Effector memory CD8-positive, alpha-beta T cell (primary cell): ENCODE results near the gene PTPRD.

ENCODE experiments used
- ATAC-seq: fragments of 150-1000 bp; cut with Tn5 transposase; replicated peaks from 2 replicates; pipeline ENCODE4 v1.10.0; 2021; ENCODE audit warnings: mild to moderate bottlenecking, moderate library complexity
- DNase-seq, 3 experiments: peaks; one replicate each; pipeline ENCODE4 v3.0.0; 2021
- H3K27ac Mint-ChIP-seq, 2 donors: one replicate each; pipeline ENCODE4 v1.8.0; 2022; ENCODE audit warnings: mild to moderate bottlenecking in 2 of 2, mixed read lengths in 2 of 2, moderate library complexity in 2 of 2
- H3K27me3 Mint-ChIP-seq, 2 donors: one replicate each; pipeline ENCODE4 v1.8.0; 2022; ENCODE audit warnings: mixed read lengths in 2 of 2
- H3K36me3 Mint-ChIP-seq: one replicate; pipeline ENCODE4 v1.8.0; 2022; ENCODE audit warnings: mild to moderate bottlenecking, moderate library complexity, mixed read lengths; ENCODE audit not compliant: insufficient read depth
- H3K4me1 Mint-ChIP-seq, 2 donors: one replicate each; pipeline ENCODE4 v1.8.0; 2022; ENCODE audit warnings: low read depth in 2 of 2, mixed read lengths in 2 of 2
- H3K4me3 Mint-ChIP-seq, 2 donors: one replicate each; pipeline ENCODE4 v1.8.0; 2022; ENCODE audit warnings: mild to moderate bottlenecking in 2 of 2, mixed read lengths in 2 of 2, moderate library complexity in 2 of 2
- H3K9me3 Mint-ChIP-seq, 2 donors: one replicate each; pipeline ENCODE4 v1.8.0; 2022; ENCODE audit warnings: mixed read lengths in 2 of 2

PTPRD gene

DNA sequence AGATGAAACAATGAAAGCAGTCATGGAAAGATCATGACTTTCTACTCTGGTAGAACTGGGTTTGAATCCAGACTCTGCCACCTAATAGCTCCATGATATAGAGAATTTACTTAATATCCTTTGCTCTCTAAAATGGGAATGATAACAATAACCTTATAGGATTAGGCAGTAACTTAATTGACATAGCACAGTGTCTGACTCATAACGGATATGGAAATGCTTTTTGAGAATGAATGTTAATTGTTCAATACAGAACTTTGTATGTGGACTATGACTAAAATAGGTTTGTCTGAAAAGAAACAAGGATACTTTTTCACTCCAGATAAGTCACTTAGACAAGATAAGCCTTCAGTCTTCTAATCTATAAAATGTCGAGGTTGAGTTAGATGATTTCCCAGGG lies 330.7 kb downstream of the PTPRD start:
- DNase-seq (no peak), ATAC-seq (no peak)
- Mint-ChIP-seq H3K27ac (no peak overlapping the region), H3K9me3 (peaks cover 2 to 5% of the 10 kb centered on the region in 2 donors), H3K27me3 (no peaks in the 10 kb centered on the region), H3K4me3 (no peak overlapping the region), H3K36me3 (no peaks in the 10 kb centered on the region), H3K4me1 (no peaks in the 10 kb centered on the region)

DNA sequence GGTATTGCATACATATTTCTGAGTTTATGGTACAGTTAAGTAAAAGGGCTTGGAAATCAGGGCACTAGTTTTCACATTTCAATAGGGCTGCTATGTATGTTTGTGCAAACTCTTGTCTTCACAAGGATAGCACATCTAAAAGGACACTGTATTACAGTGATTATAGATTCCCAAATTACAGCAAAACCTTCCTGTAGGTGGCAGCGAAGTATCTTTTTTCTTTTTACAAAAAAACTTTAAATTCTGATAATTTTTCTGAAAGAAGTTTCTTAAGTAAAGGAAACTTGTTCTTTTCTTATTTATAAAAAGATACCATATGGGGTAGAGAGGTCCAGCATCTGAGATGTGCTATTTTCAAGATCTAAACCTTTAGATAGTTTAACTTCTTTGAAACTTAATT lies 337.8 kb downstream of the PTPRD start:
- ATAC-seq: no peak
- no peaks in the 10 kb centered on the region for H3K36me3 Mint-ChIP-seq

DNA sequence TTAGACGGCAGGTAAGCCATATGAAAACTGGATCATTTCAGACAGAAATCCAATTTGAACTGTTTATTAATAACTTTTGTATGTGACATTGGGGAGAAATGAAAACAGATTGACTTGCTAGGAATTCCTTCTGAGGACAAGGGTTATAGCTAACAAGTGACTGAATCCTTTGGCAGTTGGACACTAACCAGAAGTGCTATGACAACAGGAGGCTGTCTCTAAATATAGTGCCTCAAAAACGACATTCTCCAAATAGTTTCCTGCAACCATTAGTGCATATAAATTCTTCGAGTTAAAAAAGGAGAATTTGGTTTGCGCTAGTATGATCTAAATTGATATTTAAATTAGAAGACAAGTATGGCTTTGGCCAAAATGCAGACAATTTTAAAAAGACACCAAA lies 338.6 kb downstream of the PTPRD start:
- H3K4me3 Mint-ChIP-seq: no peak overlapping the region
- DNase-seq (no peak), ATAC-seq (no peak)
- no peaks in the 10 kb centered on the region for H3K4me1 Mint-ChIP-seq
- no peaks in the 10 kb centered on the region for H3K36me3 Mint-ChIP-seq
- H3K27ac Mint-ChIP-seq: no peak overlapping the region
- H3K9me3 Mint-ChIP-seq: peaks cover 2 to 3% of the 10 kb centered on the region in 2 donors
- no peaks in the 10 kb centered on the region for H3K27me3 Mint-ChIP-seq

More for the DNA sequence above, 337.8 kb downstream of the PTPRD start:
- Mint-ChIP-seq H3K27me3 (no peaks in the 10 kb centered on the region), H3K9me3 (peaks cover 5% of the 10 kb centered on the region in 2 donors), H3K4me1 (no peaks in the 10 kb centered on the region), H3K4me3 (no peak overlapping the region), H3K27ac (no peak overlapping the region)
- no peak for DNase-seq

DNA sequence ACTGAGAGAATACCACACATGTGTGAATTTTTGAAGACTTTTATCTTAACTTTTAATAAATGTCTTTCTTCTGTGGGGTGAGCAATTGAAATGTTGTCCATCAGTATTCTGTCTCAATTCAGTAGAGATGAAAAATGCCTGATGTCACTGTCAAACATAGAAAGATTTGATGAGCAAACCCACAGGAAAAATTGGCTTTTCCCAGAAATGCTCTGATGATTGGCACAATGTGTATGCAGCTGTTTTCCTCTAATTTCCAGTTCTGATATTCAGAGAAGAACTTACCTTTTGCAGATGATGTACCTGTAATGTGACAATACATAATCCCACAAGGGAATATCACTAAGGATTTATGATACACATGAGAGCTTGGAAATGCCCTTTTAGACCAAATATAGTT lies 340.0 kb downstream of the PTPRD start:
- ATAC-seq (no peak), DNase-seq (no peak)
- no peaks in the 10 kb centered on the region for H3K4me1 Mint-ChIP-seq
- H3K4me3 Mint-ChIP-seq: no peak overlapping the region
- peaks cover 5 to 7% of the 10 kb centered on the region in 2 donors for H3K9me3 Mint-ChIP-seq
- H3K27me3 Mint-ChIP-seq: no peaks in the 10 kb centered on the region
- H3K27ac Mint-ChIP-seq: no peak overlapping the region
- H3K36me3 Mint-ChIP-seq: peaks cover 2% of the 10 kb centered on the region

DNA sequence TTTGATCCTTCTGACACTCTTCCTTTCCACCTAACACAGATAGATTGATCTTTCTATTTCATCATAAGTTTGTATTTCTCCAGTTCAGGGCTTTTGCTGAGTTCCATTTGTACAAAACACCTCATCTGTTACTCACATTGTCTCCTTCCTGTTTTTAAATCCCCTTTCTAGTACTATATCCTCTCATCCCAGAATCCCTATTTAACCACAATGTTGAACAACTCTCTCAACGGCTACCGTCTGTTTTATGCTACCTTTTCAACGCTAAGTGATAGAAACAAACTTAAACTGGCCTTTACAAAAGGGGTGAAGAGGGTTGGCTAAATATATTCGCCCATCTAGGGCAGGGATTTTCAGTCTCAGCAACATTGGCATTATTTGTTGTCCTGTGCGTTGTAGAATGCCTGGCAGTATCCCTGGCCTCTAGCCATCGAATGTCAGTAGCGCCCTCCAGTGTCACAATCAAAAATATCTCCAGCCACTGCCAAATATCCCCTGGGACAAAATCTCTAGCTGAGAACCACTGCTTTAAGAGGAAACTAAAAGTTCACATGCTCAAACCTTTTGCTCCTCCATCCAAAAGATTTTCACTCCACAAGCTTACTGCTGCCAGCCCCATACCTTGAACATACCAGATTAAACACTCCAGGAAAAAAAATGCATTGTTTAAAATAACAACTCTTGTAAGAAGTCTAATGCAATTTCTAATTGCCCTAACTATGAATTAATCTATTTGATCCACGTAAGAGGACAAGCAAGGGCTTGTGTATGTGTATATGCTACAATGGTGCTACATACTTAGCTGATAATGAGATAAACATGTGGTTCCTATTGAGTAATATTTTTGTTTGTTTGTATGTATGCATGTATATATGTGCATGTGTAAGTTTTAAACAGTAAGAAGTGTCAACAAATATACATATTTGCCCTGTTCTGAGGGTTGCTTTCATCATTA lies 344.0 kb downstream of the PTPRD start:
- Mint-ChIP-seq H3K27me3 (no peaks in the 10 kb centered on the region), H3K27ac (no peak overlapping the region), H3K36me3 (peaks cover 2% of the 10 kb centered on the region), H3K9me3 (peaks cover 7% of the 10 kb centered on the region in 2 donors), H3K4me1 (no peaks in the 10 kb centered on the region), H3K4me3 (no peak overlapping the region)
- DNase-seq (no peak), ATAC-seq (no peak)

DNA sequence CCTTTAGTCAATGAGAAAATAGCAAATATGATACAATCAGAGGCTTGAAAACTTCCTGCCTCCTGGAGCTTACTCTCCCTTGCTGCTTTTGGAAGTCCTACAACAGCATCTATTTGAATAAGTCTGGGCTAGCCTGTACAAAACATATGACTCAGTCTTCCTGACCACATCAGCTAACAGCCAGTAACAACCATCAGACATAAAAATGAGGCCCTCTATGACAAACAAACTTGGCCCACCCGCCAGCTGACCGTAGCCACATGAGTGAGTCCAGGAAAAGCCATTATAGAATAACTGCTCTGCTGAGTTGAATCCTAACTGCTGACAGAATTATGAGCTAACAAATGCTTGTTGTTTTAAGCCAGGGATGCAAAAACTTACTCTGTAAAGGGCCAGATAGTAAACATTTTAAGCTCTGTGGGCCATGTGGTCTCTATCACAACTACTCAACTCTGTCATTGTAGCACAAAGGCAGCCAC lies 347.6 kb downstream of the PTPRD start:
- no peak for DNase-seq
- Mint-ChIP-seq H3K4me1 (no peaks in the 10 kb centered on the region), H3K36me3 (peaks cover 2% of the 10 kb centered on the region)

DNA sequence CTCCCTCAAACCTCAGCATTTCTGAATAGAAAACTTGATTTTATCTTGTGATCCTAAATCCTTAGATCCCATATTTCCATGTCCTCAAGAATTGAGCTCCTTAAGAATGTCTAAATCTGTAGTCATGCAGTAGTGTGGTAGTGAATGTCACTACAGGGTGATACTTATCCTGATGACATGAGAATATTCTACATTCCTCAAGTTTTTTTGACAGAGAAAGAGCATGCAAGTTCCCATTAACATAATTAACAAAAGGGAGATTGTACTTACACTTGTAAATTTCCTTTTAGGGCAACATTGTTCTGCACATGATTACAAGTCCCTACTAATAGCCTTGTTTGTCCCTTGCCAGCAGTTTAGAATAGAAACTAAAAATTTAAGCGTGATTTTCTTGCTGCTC lies 352.3 kb downstream of the PTPRD start:
- no peaks in the 10 kb centered on the region for H3K4me1 Mint-ChIP-seq

More for the DNA sequence above, 347.6 kb downstream of the PTPRD start:
- Mint-ChIP-seq H3K9me3 (peaks cover 7 to 12% of the 10 kb centered on the region in 2 donors), H3K4me3 (no peak overlapping the region), H3K27ac (no peak overlapping the region), H3K27me3 (no peaks in the 10 kb centered on the region)
- ATAC-seq: no peak

DNA sequence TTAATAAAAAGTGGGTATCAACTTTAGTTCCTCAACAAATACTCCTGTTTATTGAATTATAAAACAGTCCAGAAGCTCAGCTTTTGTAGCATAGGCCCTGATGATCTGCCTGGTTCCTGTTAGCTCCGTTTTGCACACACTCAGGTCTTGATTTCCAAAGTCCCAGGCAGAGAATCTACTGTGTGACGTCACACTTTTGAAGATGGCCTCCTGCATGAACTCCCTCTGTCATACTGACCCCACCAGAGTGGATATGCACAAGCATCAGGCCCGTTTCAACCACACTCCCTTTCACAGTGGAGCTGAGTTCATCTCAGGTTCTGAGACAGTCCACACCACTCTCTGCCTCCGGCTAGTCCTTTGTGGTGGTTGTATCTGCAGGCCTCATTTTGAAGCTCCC lies 353.1 kb downstream of the PTPRD start:
- no peaks in the 10 kb centered on the region for H3K36me3 Mint-ChIP-seq
- H3K4me3 Mint-ChIP-seq: no peak overlapping the region
- no peaks in the 10 kb centered on the region for H3K4me1 Mint-ChIP-seq
- ATAC-seq (no peak), DNase-seq (no peak)
- no peak overlapping the region for H3K27ac Mint-ChIP-seq
- no peaks in the 10 kb centered on the region for H3K27me3 Mint-ChIP-seq
- H3K9me3 Mint-ChIP-seq: peaks cover 13 to 15% of the 10 kb centered on the region in 2 donors

More for the DNA sequence above, 352.3 kb downstream of the PTPRD start:
- no peak overlapping the region for H3K27ac Mint-ChIP-seq
- no peak overlapping the region for H3K4me3 Mint-ChIP-seq
- peaks cover 15% of the 10 kb centered on the region in 2 donors for H3K9me3 Mint-ChIP-seq
- H3K36me3 Mint-ChIP-seq: no peaks in the 10 kb centered on the region
- ATAC-seq (no peak), DNase-seq (no peak)
- no peaks in the 10 kb centered on the region for H3K27me3 Mint-ChIP-seq

DNA sequence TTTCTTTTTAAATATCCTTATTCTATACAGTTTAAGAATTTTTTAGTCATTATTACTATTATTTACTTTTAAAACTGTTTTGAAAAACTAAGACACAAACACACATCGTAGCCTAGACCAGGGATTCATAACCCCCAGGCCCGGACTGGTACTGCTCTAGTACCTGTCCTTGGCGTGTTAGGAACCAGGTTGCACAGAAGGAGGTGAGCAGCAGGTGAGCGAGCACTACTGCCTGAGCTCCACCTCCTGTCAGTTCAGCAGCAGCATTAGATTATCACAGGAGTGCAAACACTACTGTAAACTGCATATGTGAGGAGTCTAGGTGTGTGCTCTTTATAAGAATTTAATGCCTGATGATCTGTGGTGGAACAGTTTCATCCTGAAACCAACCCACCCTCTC lies 357.0 kb downstream of the PTPRD start:
- H3K36me3 Mint-ChIP-seq: no peaks in the 10 kb centered on the region
- H3K9me3 Mint-ChIP-seq: peaks cover 8 to 15% of the 10 kb centered on the region in 2 donors
- no peaks in the 10 kb centered on the region for H3K4me1 Mint-ChIP-seq
- H3K27me3 Mint-ChIP-seq: no peaks in the 10 kb centered on the region
- H3K4me3 Mint-ChIP-seq: no peak overlapping the region
- H3K27ac Mint-ChIP-seq: no peak overlapping the region
- ATAC-seq (no peak), DNase-seq (no peak)

DNA sequence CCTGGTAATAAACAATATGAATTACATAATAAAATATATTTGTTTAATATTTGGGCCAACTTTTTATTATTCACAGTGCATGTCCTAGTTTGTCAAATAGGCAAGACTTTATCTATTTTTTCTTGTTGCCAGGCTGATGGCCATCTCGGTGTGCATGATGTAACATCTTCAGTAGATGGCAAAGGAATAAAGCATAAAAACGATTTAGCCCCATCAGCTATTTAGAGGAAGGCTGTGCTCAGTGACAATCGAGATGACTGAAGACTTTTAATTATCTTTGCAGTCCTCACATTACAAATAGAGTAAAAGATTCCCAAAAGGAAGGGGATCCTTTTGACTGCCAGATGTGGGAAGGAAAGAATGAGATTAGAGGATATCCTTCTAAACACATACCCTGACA lies 358.5 kb downstream of the PTPRD start:
- ATAC-seq: no peak
- H3K36me3 Mint-ChIP-seq: no peaks in the 10 kb centered on the region
- no peaks in the 10 kb centered on the region for H3K27me3 Mint-ChIP-seq
- H3K27ac Mint-ChIP-seq: no peak overlapping the region
- DNase-seq: no peak
- no peaks in the 10 kb centered on the region for H3K4me1 Mint-ChIP-seq
- no peak overlapping the region for H3K4me3 Mint-ChIP-seq
- H3K9me3 Mint-ChIP-seq: peaks cover 6 to 15% of the 10 kb centered on the region in 2 donors

DNA sequence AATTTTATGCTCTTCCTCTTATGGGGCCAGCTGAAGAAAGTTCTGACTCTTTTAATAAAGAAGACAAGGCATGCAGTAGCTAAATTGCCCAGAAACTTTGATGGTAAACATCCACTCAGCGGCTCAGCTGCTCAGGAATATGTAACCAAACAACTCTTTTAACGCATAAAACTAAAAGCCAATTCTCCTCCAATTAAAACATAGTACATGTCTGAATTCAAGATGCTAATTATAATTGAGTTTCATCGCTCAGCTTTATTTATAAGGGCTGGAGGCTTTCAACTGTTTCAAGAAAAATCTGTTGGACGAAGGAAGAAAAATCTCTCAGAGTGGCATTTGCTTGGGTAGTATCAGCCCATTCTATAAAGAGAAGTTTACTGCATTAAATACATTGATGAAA lies 359.5 kb downstream of the PTPRD start:
- Mint-ChIP-seq H3K27ac (no peak overlapping the region), H3K36me3 (no peaks in the 10 kb centered on the region), H3K27me3 (no peaks in the 10 kb centered on the region), H3K4me1 (no peaks in the 10 kb centered on the region), H3K9me3 (peaks cover 6 to 15% of the 10 kb centered on the region in 2 donors), H3K4me3 (no peak overlapping the region)
- no peak for DNase-seq
- ATAC-seq: no peak

DNA sequence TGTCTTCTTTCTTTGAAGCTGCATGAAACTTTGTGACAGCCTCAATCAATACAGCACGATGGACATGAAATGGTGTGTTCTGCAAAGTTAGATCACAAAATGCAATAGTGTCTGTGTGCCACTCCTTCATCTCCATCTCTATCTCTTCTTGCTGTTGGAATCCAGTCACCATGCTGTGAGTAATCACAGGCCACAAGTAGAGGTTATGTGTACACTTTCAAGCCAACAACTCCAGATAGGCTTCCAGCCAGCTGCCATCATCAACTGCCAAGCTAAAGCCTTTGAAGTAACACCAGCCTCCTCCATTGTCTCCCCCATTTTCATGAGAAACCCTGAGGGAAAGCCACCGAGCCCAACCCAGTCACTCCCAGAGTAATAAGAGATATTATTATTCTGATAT lies 360.6 kb downstream of the PTPRD start:
- Mint-ChIP-seq H3K27me3 (no peaks in the 10 kb centered on the region), H3K9me3 (peaks cover 3 to 12% of the 10 kb centered on the region in 2 donors), H3K4me3 (no peak overlapping the region), H3K4me1 (no peaks in the 10 kb centered on the region), H3K36me3 (no peaks in the 10 kb centered on the region), H3K27ac (no peak overlapping the region)
- no peak for ATAC-seq
- no peak for DNase-seq

DNA sequence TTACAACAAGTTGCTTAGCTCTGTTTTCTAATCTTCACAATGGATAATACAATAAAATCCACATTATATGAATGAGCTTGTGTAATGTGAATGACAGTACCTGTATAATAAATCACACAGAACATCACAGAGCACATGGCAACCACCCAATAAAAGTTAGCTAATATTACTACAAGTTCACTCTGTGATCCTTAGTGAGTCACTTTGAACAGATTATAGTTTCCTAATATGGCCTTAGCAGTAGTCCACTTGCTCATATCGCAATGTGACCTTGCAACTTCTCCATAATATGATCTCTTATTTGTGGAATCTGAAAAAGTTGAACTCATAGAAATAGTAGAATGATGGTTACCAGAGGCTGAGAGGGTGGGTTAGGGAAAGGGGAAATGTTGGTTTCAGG lies 361.3 kb downstream of the PTPRD start:
- ATAC-seq (no peak), DNase-seq (no peak)
- H3K27ac Mint-ChIP-seq: no peak overlapping the region
- peaks cover under 1 to 7% of the 10 kb centered on the region in 2 donors for H3K9me3 Mint-ChIP-seq
- H3K4me3 Mint-ChIP-seq: no peak overlapping the region
- no peaks in the 10 kb centered on the region for H3K27me3 Mint-ChIP-seq
- no peaks in the 10 kb centered on the region for H3K4me1 Mint-ChIP-seq
- H3K36me3 Mint-ChIP-seq: no peaks in the 10 kb centered on the region

DNA sequence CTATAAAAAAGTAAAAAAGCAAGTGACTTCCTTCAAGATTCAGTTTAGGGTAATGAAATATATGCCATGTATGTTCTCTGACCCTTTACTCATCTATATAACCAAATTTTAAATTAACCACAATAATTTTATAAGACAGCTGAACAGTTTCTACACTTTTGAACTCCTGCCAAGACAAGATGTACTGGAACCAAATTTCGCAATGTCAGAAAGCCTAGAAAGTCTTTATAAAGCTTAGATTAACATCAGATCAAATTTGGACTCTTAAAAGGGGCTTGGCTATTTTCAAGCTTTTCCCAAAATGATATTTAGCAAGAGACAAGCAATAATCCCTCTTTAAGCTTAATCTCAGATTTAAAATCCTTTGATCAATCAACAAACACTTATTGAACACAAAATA lies 362.6 kb downstream of the PTPRD start:
- ATAC-seq (no peak), DNase-seq (no peak)
- Mint-ChIP-seq H3K4me3 (no peak overlapping the region), H3K27me3 (no peaks in the 10 kb centered on the region), H3K27ac (no peak overlapping the region), H3K9me3 (peaks cover 2 to 7% of the 10 kb centered on the region in 2 donors), H3K4me1 (no peaks in the 10 kb centered on the region), H3K36me3 (no peaks in the 10 kb centered on the region)
